Measurements from ENCODE around the gene ACTA1. TPM values are rescaled to one million over a fixed set of nuclear protein-coding genes. Genes with fewer than 3 reads are reported as not detected.

ACTA1 gene
- total RNA-seq, 1 experiment from 2014 or later, result not detected

DNA sequence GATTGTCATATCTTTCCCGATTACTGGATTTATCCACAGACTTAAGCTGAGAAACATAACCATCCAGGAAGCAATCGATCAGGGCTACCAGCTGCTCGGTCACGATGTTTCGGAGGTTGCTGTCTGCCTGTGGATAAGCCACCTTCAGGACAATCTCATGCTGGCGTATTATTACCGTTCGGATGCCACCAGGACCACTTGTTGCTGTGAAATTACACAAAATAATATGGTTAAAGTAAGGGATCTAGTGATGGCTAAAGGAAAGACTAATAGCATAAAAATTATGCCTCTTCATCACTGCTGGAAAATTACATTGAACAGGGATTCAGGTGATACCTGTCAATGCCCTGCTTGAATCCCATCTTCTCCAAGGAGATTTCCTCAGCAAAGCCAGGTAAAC lies 30.8 kb upstream of the ACTA1 start:
- H3K27ac ChIP-seq (ENCODE audit: low read depth, low read length), result no peak overlapping the region
- POLR2A ChIA-PET, result no interaction called here
- no peaks in the 10 kb centered on the region for H4K20me1 ChIP-seq (ENCODE audit: insufficient read depth)
- no peaks in the 10 kb centered on the region for H3K4me1 ChIP-seq (ENCODE audit: control insufficient read depth in 1 of 2, insufficient read depth in 2 of 2, low read length in 2 of 2)
- ATAC-seq, result no peak
- H2AFZ ChIP-seq (ENCODE audit: low read depth, low read length, poor library complexity, severe bottlenecking), result no peak overlapping the region
- no peak for DNase-seq (ENCODE audit: low read depth, low spot score)
- no TSS peak for BruUV-seq (replicated peaks)
- CTCF ChIA-PET, result no interaction called here
- H3K9me2 ChIP-seq (ENCODE audit: insufficient read depth), result no peaks in the 10 kb centered on the region
- TF ChIP-seq, protein P1, sequence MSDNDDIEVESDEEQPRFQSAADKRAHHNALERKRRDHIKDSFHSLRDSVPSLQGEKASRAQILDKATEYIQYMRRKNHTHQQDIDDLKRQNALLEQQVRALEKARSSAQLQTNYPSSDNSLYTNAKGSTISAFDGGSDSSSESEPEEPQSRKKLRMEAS (IDR thresholded peaks at IDR 0.05), result no peak
- TF ChIP-seq ELF1 (IDR thresholded peaks at IDR 0.05; ENCODE audit: borderline replicate concordance, low read depth) (no peak), EZH2phosphoT487 (IDR thresholded peaks at IDR 0.05; ENCODE audit: borderline replicate concordance) (no peak), EZH2 (IDR thresholded peaks at IDR 0.05) (no peak), ZNF274 (IDR thresholded peaks at IDR 0.05; ENCODE audit: low read depth, low read length) (no peak), CBX3 (IDR thresholded peaks at IDR 0.05; ENCODE audit: low read depth) (no peak)
- TF ChIP-seq, protein P2, sequence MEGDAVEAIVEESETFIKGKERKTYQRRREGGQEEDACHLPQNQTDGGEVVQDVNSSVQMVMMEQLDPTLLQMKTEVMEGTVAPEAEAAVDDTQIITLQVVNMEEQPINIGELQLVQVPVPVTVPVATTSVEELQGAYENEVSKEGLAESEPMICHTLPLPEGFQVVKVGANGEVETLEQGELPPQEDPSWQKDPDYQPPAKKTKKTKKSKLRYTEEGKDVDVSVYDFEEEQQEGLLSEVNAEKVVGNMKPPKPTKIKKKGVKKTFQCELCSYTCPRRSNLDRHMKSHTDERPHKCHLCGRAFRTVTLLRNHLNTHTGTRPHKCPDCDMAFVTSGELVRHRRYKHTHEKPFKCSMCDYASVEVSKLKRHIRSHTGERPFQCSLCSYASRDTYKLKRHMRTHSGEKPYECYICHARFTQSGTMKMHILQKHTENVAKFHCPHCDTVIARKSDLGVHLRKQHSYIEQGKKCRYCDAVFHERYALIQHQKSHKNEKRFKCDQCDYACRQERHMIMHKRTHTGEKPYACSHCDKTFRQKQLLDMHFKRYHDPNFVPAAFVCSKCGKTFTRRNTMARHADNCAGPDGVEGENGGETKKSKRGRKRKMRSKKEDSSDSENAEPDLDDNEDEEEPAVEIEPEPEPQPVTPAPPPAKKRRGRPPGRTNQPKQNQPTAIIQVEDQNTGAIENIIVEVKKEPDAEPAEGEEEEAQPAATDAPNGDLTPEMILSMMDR (IDR thresholded peaks at IDR 0.05 in 2 of 3, conservative IDR thresholded peaks at IDR 0.05 in 1 of 3; ENCODE audit: borderline replicate concordance in 1 of 3, insufficient read depth in 1 of 3, low read depth in 2 of 3, low read length in 2 of 3), result no peak
- peaks cover 37 to 40% of the 10 kb centered on the region in 2 experiments for H3K36me3 ChIP-seq (ENCODE audit: control insufficient read depth in 1 of 2, insufficient read depth in 2 of 2, low read length in 2 of 2)
- no peak overlapping the region for H3K4me2 ChIP-seq (ENCODE audit: low read length)
- intact Hi-C loops (cut with micrococcal nuclease), result no loop called here
- no peaks in the 10 kb centered on the region for H3K27me3 ChIP-seq (ENCODE audit: insufficient read depth, low read length)
- no peak overlapping the region for H3K4me3 ChIP-seq (replicated peaks in 1 of 2; ENCODE audit: low read depth in 1 of 2, low read length in 2 of 2)
- no peak overlapping the region for H3K9ac ChIP-seq (ENCODE audit: low read length)
- no peaks in the 10 kb centered on the region for H3K79me2 ChIP-seq (ENCODE audit: insufficient read depth, low read length)
- RAD21 ChIA-PET (ENCODE audit: low non-redundant PET in 1 of 2, low total read pairs in 2 of 2, uncharacterized antibody in 2 of 2, unreplicated experiment in 2 of 2), result no interaction called here
- H3K9me3 ChIP-seq (ENCODE audit: control insufficient read depth in 1 of 2, insufficient read depth in 1 of 2, low read depth in 1 of 2, low read length in 2 of 2), result no peaks in the 10 kb centered on the region

All from HCT116 (cell line).